ENCODE data around the gene TSPAN6. TPM values are rescaled to one million over a fixed set of nuclear protein-coding genes. Genes with fewer than 3 reads are reported as not detected.

TSPAN6 gene
- total RNA-seq, 1 experiment from 2014 or later: 7.2 TPM

DNA sequence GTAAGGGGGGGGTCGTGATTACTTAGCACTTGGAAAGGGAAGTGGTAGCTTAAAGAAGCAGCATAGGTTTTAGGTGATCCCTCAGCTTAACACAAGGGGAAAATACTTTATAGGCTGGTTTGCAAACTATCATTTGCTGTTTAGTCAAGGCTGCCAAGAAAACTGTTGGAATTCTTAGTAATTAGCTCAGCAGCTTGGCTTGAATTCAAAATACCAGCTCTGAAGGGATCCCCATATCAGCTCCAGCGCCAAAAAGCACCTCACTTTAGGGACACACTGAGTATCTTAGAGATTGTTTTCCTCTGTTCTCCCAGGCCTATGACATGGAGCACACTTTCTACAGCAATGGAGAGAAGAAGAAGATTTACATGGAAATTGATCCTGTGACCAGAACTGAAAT lies 43.0 kb downstream of the TSPAN6 start:
- H3K4me1 ChIP-seq (ENCODE audit: control insufficient read depth, insufficient read depth, low read length): no peaks in the 10 kb centered on the region
- DNase-seq (ENCODE audit: low read depth, low spot score): no peak

DNA sequence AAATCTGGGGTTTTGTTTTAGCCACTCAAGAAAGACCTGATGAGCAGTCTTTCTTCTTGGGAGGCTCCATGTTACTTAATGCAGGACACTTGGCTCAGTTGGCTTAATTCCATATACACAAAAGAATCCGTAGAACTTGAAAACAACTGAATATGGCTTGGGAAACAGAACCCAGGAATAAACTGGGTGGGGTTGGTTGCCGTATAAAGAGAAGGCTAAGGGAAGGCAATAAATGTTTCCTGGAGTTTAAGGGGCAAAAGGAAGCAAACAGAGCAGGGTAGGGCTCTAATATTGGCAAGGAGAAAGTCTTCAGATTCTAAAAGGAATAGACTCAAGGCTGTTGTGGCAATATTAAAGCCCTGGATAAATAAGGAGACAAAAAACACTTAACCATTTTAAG lies 43.5 kb downstream of the TSPAN6 start:
- ATAC-seq: no peak
- Histone ChIP-seq H3K36me3 (ENCODE audit: control insufficient read depth, insufficient read depth, low read length) (no peaks in the 10 kb centered on the region), H3K27me3 (ENCODE audit: control insufficient read depth, insufficient read depth, low read length) (no peaks in the 10 kb centered on the region), H3K9me3 (ENCODE audit: control insufficient read depth, insufficient read depth, low read depth, low read length) (no peaks in the 10 kb centered on the region), H3K4me1 (ENCODE audit: control insufficient read depth, insufficient read depth, low read length) (no peaks in the 10 kb centered on the region), H3K27ac (ENCODE audit: low read length) (no peak overlapping the region), H3K4me3 (ENCODE audit: low read depth in 2 of 2, low read length in 2 of 2) (no peak overlapping the region)
- intact Hi-C loops (cut with micrococcal nuclease; ENCODE audit: unreplicated experiment) (no loop called here), in situ Hi-C loops (cut with HindIII; ENCODE audit: low pct_unique_long_range_greater_than_20kb, low sequenced_read_pairs) (no loop called here)
- ChIA-PET CTCF (no interaction called here), POLR2A (no interaction called here)
- TF ChIP-seq TCF7L2 (IDR thresholded peaks at IDR 0.05; ENCODE audit: low read depth, low read length) (no peak), SIN3A (IDR thresholded peaks at IDR 0.05; ENCODE audit: borderline replicate concordance, insufficient read depth, low read depth, low read length) (no peak), POLR2AphosphoS5 (IDR thresholded peaks at IDR 0.05; ENCODE audit: low read depth, low read length) (no peak)
- TF ChIP-seq, protein P1, sequence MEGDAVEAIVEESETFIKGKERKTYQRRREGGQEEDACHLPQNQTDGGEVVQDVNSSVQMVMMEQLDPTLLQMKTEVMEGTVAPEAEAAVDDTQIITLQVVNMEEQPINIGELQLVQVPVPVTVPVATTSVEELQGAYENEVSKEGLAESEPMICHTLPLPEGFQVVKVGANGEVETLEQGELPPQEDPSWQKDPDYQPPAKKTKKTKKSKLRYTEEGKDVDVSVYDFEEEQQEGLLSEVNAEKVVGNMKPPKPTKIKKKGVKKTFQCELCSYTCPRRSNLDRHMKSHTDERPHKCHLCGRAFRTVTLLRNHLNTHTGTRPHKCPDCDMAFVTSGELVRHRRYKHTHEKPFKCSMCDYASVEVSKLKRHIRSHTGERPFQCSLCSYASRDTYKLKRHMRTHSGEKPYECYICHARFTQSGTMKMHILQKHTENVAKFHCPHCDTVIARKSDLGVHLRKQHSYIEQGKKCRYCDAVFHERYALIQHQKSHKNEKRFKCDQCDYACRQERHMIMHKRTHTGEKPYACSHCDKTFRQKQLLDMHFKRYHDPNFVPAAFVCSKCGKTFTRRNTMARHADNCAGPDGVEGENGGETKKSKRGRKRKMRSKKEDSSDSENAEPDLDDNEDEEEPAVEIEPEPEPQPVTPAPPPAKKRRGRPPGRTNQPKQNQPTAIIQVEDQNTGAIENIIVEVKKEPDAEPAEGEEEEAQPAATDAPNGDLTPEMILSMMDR (IDR thresholded peaks at IDR 0.05): no peak
- TF ChIP-seq, protein P2, sequence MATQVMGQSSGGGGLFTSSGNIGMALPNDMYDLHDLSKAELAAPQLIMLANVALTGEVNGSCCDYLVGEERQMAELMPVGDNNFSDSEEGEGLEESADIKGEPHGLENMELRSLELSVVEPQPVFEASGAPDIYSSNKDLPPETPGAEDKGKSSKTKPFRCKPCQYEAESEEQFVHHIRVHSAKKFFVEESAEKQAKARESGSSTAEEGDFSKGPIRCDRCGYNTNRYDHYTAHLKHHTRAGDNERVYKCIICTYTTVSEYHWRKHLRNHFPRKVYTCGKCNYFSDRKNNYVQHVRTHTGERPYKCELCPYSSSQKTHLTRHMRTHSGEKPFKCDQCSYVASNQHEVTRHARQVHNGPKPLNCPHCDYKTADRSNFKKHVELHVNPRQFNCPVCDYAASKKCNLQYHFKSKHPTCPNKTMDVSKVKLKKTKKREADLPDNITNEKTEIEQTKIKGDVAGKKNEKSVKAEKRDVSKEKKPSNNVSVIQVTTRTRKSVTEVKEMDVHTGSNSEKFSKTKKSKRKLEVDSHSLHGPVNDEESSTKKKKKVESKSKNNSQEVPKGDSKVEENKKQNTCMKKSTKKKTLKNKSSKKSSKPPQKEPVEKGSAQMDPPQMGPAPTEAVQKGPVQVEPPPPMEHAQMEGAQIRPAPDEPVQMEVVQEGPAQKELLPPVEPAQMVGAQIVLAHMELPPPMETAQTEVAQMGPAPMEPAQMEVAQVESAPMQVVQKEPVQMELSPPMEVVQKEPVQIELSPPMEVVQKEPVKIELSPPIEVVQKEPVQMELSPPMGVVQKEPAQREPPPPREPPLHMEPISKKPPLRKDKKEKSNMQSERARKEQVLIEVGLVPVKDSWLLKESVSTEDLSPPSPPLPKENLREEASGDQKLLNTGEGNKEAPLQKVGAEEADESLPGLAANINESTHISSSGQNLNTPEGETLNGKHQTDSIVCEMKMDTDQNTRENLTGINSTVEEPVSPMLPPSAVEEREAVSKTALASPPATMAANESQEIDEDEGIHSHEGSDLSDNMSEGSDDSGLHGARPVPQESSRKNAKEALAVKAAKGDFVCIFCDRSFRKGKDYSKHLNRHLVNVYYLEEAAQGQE (IDR thresholded peaks at IDR 0.05; ENCODE audit: insufficient read depth in 1 of 2, low read depth in 2 of 2, low read length in 1 of 2): no peak
- no TSS peak for BruUV-seq (replicated peaks)
- no peak for DNase-seq (ENCODE audit: low read depth, low spot score)

More for the DNA sequence above, 43.0 kb downstream of the TSPAN6 start:
- ChIA-PET POLR2A (no interaction called here), CTCF (no interaction called here)
- Histone ChIP-seq H3K9me3 (ENCODE audit: control insufficient read depth, insufficient read depth, low read depth, low read length) (no peaks in the 10 kb centered on the region), H3K27me3 (ENCODE audit: control insufficient read depth, insufficient read depth, low read length) (no peaks in the 10 kb centered on the region), H3K4me3 (ENCODE audit: low read depth in 2 of 2, low read length in 2 of 2) (no peak overlapping the region), H3K36me3 (ENCODE audit: control insufficient read depth, insufficient read depth, low read length) (no peaks in the 10 kb centered on the region), H3K27ac (ENCODE audit: low read length) (no peak overlapping the region)
- BruUV-seq (replicated peaks): no TSS peak
- TF ChIP-seq TCF7L2 (IDR thresholded peaks at IDR 0.05; ENCODE audit: low read depth, low read length) (no peak), SIN3A (IDR thresholded peaks at IDR 0.05; ENCODE audit: borderline replicate concordance, insufficient read depth, low read depth, low read length) (no peak), POLR2AphosphoS5 (IDR thresholded peaks at IDR 0.05; ENCODE audit: low read depth, low read length) (no peak)
- TF ChIP-seq, protein P2 (IDR thresholded peaks at IDR 0.05; ENCODE audit: insufficient read depth in 1 of 2, low read depth in 2 of 2, low read length in 1 of 2): no peak
- TF ChIP-seq, protein P1 (IDR thresholded peaks at IDR 0.05): no peak
- no peak for ATAC-seq
- in situ Hi-C loops (cut with HindIII; ENCODE audit: low pct_unique_long_range_greater_than_20kb, low sequenced_read_pairs) (no loop called here), intact Hi-C loops (cut with micrococcal nuclease; ENCODE audit: unreplicated experiment) (no loop called here)
